Ishikawa (cell line): ENCODE data around the gene COMMD4.

ENCODE experiments used
- CEBPB ChIP-seq: IDR thresholded peaks from 2 replicates; pipeline ENCODE4 v1.6.1; 2012
- CREB1 ChIP-seq: IDR thresholded peaks from 2 replicates; pipeline ENCODE4 v1.6.1; 2012; ENCODE audit warnings: low read depth
- FOXM1 ChIP-seq: IDR thresholded peaks from 2 replicates; pipeline ENCODE4 v1.6.1; 2012; ENCODE audit warnings: low read depth, borderline replicate concordance
- MAX ChIP-seq: IDR thresholded peaks from 2 replicates; pipeline ENCODE4 v1.6.1; 2012
- RAD21 ChIP-seq: IDR thresholded peaks from 2 replicates; pipeline ENCODE4 v1.6.1; 2012; ENCODE audit warnings: low read depth
- TAF1 ChIP-seq: IDR thresholded peaks from 2 replicates; pipeline ENCODE4 v1.6.1; 2012; ENCODE audit warnings: low read depth, mild to moderate bottlenecking
- TEAD4 ChIP-seq: IDR thresholded peaks from 2 replicates; pipeline ENCODE4 v1.6.1; 2012
- YY1 ChIP-seq: IDR thresholded peaks from 2 replicates; pipeline ENCODE4 v1.6.1; 2012; ENCODE audit warnings: low read depth
- ZBTB7A ChIP-seq: IDR thresholded peaks from 2 replicates; pipeline ENCODE4 v1.6.1; 2012; ENCODE audit warnings: low read depth
- TF ChIP-seq, protein P1 (sequence below): IDR thresholded peaks from 2 replicates; pipeline ENCODE4 v1.6.1; 2012
- TF ChIP-seq, protein P2 (sequence below): IDR thresholded peaks from 2 replicates; pipeline ENCODE4 v1.6.1; 2012; ENCODE audit warnings: low read depth, mild to moderate bottlenecking

- TF ChIP-seq YY1 (no peak), MAX (no peak), TAF1 (no peak), FOXM1 (no peak), ZBTB7A (no peak), CREB1 (no peak), RAD21 (no peak), CEBPB (no peak), TEAD4 (no peak)
- TF ChIP-seq, protein P1, sequence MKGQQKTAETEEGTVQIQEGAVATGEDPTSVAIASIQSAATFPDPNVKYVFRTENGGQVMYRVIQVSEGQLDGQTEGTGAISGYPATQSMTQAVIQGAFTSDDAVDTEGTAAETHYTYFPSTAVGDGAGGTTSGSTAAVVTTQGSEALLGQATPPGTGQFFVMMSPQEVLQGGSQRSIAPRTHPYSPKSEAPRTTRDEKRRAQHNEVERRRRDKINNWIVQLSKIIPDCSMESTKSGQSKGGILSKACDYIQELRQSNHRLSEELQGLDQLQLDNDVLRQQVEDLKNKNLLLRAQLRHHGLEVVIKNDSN, result no peak
- TF ChIP-seq, protein P2, sequence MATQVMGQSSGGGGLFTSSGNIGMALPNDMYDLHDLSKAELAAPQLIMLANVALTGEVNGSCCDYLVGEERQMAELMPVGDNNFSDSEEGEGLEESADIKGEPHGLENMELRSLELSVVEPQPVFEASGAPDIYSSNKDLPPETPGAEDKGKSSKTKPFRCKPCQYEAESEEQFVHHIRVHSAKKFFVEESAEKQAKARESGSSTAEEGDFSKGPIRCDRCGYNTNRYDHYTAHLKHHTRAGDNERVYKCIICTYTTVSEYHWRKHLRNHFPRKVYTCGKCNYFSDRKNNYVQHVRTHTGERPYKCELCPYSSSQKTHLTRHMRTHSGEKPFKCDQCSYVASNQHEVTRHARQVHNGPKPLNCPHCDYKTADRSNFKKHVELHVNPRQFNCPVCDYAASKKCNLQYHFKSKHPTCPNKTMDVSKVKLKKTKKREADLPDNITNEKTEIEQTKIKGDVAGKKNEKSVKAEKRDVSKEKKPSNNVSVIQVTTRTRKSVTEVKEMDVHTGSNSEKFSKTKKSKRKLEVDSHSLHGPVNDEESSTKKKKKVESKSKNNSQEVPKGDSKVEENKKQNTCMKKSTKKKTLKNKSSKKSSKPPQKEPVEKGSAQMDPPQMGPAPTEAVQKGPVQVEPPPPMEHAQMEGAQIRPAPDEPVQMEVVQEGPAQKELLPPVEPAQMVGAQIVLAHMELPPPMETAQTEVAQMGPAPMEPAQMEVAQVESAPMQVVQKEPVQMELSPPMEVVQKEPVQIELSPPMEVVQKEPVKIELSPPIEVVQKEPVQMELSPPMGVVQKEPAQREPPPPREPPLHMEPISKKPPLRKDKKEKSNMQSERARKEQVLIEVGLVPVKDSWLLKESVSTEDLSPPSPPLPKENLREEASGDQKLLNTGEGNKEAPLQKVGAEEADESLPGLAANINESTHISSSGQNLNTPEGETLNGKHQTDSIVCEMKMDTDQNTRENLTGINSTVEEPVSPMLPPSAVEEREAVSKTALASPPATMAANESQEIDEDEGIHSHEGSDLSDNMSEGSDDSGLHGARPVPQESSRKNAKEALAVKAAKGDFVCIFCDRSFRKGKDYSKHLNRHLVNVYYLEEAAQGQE, result no peak
These were observed 25.0 kb downstream of the COMMD4 start for GRCh38 chr15:75360856-75361255.
